Heart right ventricle (tissue), 16 donors: ENCODE results near the gene VGF. TPM values are rescaled to one million over a fixed set of nuclear protein-coding genes. Genes with fewer than 3 reads are reported as not detected.

Experiments used
- ATAC-seq, 8 donors: fragments of 200-7000 bp; cut with Tn5 transposase; one replicate each; pipeline ENCODE4 v1.9.1; 2020; ENCODE audit warnings: mild to moderate bottlenecking in 8 of 8, moderate library complexity in 8 of 8, moderate number of reproducible peaks in 1 of 8
- DNase-seq, 2 donors: peaks; one replicate each; pipeline ENCODE4 v3.0.0-alpha.2; 2020
- H3K27ac ChIP-seq, 10 donors: fragments of 200-600 bp; sonication (generic) in 2 of 10; one replicate each; pipeline versions ENCODE4 v1.5.0 to v1.8.0; 2020 to 2022; ENCODE audit warnings: mild to moderate bottlenecking in 3 of 10
- H3K27me3 ChIP-seq, 7 donors: fragments of 200-600 bp; one replicate each; pipeline ENCODE4 v1.8.0; 2021 to 2022; ENCODE audit warnings: mild to moderate bottlenecking in 2 of 7
- H3K36me3 ChIP-seq, 9 donors: fragments of 200-600 bp; sonication (generic) in 1 of 9; one replicate each; pipeline versions ENCODE4 v1.5.0 to v1.8.0; 2020 to 2022; ENCODE audit warnings: mild to moderate bottlenecking in 2 of 9
- H3K4me1 ChIP-seq, 9 donors: fragments of 200-600 bp; sonication (generic) in 1 of 9; one replicate each; pipeline versions ENCODE4 v1.5.0 to v1.8.0; 2020 to 2022; ENCODE audit warnings: mild to moderate bottlenecking in 4 of 9
- H3K4me3 ChIP-seq, 10 donors: fragments of 200-600 bp; sonication (generic) in 2 of 10; one replicate each; pipeline versions ENCODE4 v1.5.0 to v1.8.0; 2020 to 2022; ENCODE audit warnings: mild to moderate bottlenecking in 7 of 10, moderate library complexity in 2 of 10
- H3K9me3 ChIP-seq, 11 donors: fragments of 200-600 bp in 10 of 11; sonication (generic) in 2 of 11; one replicate each; pipeline versions ENCODE4 v1.5.0 to v1.8.0; 2013 to 2022; ENCODE audit warnings: mild to moderate bottlenecking in 2 of 11, control low read depth in 1 of 11, moderate library complexity in 1 of 11
- CTCF ChIP-seq, 9 donors: fragments of 200-600 bp; sonication (generic) in 2 of 9; IDR thresholded peaks; one replicate each; pipeline versions ENCODE4 v1.5.0 to v1.8.0; 2021 to 2022; ENCODE audit warnings: antibody characterized with exemption in 9 of 9, mild to moderate bottlenecking in 5 of 9, moderate library complexity in 1 of 9
- WGBS, 2 donors: extraction: QIAGEN DNeasy Blood & Tissue Kit; methylation state at CpG; one replicate each; pipeline ENCODE4 v1.1.7; 2013; ENCODE audit warnings: inconsistent platforms in 1 of 2; 5-methylcytosine and 5-hydroxymethylcytosine counted together
- intact Hi-C, 10 donors: fragments of 100-400 bp; cut with DNase I; formaldehyde crosslinking; loops; one replicate each; pipeline versions ENCODE4 v1.11.1 to v1.14.2; 2022
- long read RNA-seq, 3 donors: library from polyadenylated mRNA; unstranded; transcript quantifications; one replicate each; pipeline ENCODE4 v2.0.0, GENCODE V29; 2020 to 2021
- polyA plus RNA-seq, 2 donors: library from polyadenylated mRNA; stranded (reverse); fragments of 200-250 nt; gene quantifications; one replicate each; pipeline ENCODE4 v1.2.3, GENCODE V29; 2013
- total RNA-seq, 10 donors: library from RNA; stranded (reverse); fragmentation: NEBNext Ultra II Directional in 3 of 10; extraction: Animal tissue kit (Norgen Biotek cat#: 25700) in 3 of 10; gene quantifications; one replicate each; pipeline versions ENCODE4 v1.2.1 to v1.2.4, GENCODE V29; 2021 to 2023
- donor health status: Arrhythmogenic right ventricular cardiomyopathy.
- donor health status: ischemic (EF 13 %, LVEDD 7.1; RV severe dilation, severe dysfunction).
- donor health status: healthy with polysubstance abuse.
- donor health status: DM: no; HTN: yes; CAD: no.
- donor health status: DM: no; HTN: no; CAD: no.
- donor health status: ischemic (EF 25% LVEDD 6.9; RV normal size, moderate dysfunction).
- donor health status: ischemic (EF 25% LVEDD 5.7; RV mildly dilated, moderate dysfunction).
- donor health status: healthy.
- donor health status: DM: yes; HTN: yes; CAD: no.
- donor health status: Ischemic cardiomyopathy.
- donor health status: ischemic (EF 35%, LVEDD 5.7; RV mildly dilated, moderate dysfunction).
- donor health status: nonischemic (EF 11% LVEDD 7.7; RV severe dilation, severe dysfunction).
- donor health status: DM: yes; HTN: yes; CAD: no.
- donor health status: PGD.
- donor health status: ischemic (EF 29% LVEDD 5.4; RV normal size, mild dysfunction).
- donor health status: nonischemic (EF 23%, LVEDD 6.1; RV moderate dilation, normal function).

The VGF gene
- not detected for total RNA-seq
- polyA plus RNA-seq = under 1 TPM in 1 of 2 donors, not detected in 1; 0.17 TPM
- long read RNA-seq, donor 1 = 0 reads
- long read RNA-seq, donor 2 = 0 reads
- long read RNA-seq, donor 3 = 0 reads

- ATAC-seq (peak; percentile 92 to 96 (median 94)), DNase-seq (peak; percentile 91 to 93)
- peaks cover 35 to 97% (median 92%) of the 10 kb centered on the region in 7 donors for H3K27me3 ChIP-seq
- H3K9me3 ChIP-seq = no peaks in the 10 kb centered on the region
- H3K4me3 ChIP-seq = peak within 1 kb of the TSS in 5 of 10 donors; percentile 23 to 53 (median 31)
- peaks cover 0 to 10% (median 0%) of the 10 kb centered on the region in 9 donors for H3K36me3 ChIP-seq
- H3K4me1 ChIP-seq = peaks cover 13 to 56% (median 40%) of the 10 kb centered on the region in 9 donors
- intact Hi-C loops = no loop called here
- WGBS, 2 donors = 2 to 3% methylated on average over 74 of the region's 74 CpGs
- TF ChIP-seq CTCF (IDR thresholded peaks at IDR 0.05) = no peak
- no peak within 1 kb of the TSS for H3K27ac ChIP-seq
Observed at GRCh38 chr7:101165075-101165957, at the start of gene VGF. Gene VGF, minus strand, starts transcription at chr7:101165569. Its CDS starts 726 bp downstream, at chr7:101164843.

- Histone ChIP-seq H3K27me3 (no peaks in the 10 kb centered on the region), H3K9me3 (no peaks in the 10 kb centered on the region), H3K36me3 (peaks cover 0 to 91% (median 23%) of the 10 kb centered on the region in 9 donors), H3K27ac (no peak overlapping the region), H3K4me3 (no peak overlapping the region), H3K4me1 (peaks cover 0 to 22% (median 15%) of the 10 kb centered on the region in 9 donors)
- WGBS, 2 donors = 94% methylated on average over 8 of the region's 8 CpGs
- no peak for TF ChIP-seq CTCF (IDR thresholded peaks at IDR 0.05)
- no peak for DNase-seq
- intact Hi-C loops = no loop called here
- ATAC-seq = no peak
Observed at GRCh38 chr7:101212014-101212413, 46.6 kb upstream of the VGF start.

- peaks cover 0 to 17% (median 10%) of the 10 kb centered on the region in 9 donors for H3K4me1 ChIP-seq
- no peaks in the 10 kb centered on the region for H3K9me3 ChIP-seq
- peaks cover 0 to 96% (median 23%) of the 10 kb centered on the region in 9 donors for H3K36me3 ChIP-seq
- no peak for TF ChIP-seq CTCF (IDR thresholded peaks at IDR 0.05)
- DNase-seq = no peak
- intact Hi-C loops = no loop called here
- WGBS, 2 donors = 96 to 97% methylated on average over 24 of the region's 24 CpGs
- no peaks in the 10 kb centered on the region for H3K27me3 ChIP-seq
- ATAC-seq = no peak
- H3K27ac ChIP-seq = no peak overlapping the region
- no peak overlapping the region for H3K4me3 ChIP-seq
Observed at GRCh38 chr7:101211501-101211900, 46.1 kb upstream of the VGF start.

- no peak for TF ChIP-seq CTCF (IDR thresholded peaks at IDR 0.05)
- 94 to 95% methylated on average over 19 of the region's 19 CpGs for WGBS, 2 donors
- Histone ChIP-seq H3K27ac (no peak overlapping the region), H3K36me3 (peaks cover 0 to 95% (median 23%) of the 10 kb centered on the region in 9 donors), H3K27me3 (peaks cover 0 to 1% (median 0%) of the 10 kb centered on the region in 7 donors), H3K4me1 (peaks cover 0 to 6% (median 0%) of the 10 kb centered on the region in 9 donors), H3K4me3 (no peak overlapping the region), H3K9me3 (no peaks in the 10 kb centered on the region)
- DNase-seq = no peak
- intact Hi-C loops = no loop called here
- no peak for ATAC-seq
Observed at GRCh38 chr7:101210143-101210542, 44.8 kb upstream of the VGF start.
